HS-27A (cell line): ENCODE results near the gene SNX8.

Experiments
- DNase-seq: peaks from one replicate; pipeline ENCODE4 v3.0.0-alpha.2; 2012; ENCODE audit warnings: low read depth, missing footprints

Gene SNX8

GRCh38 chr7:2220954-2221353 is 93.3 kb downstream of the SNX8 start:
- no peak for DNase-seq

- DNase-seq = no peak
Observed at GRCh38 chr7:2220506-2220905, 93.7 kb downstream of the SNX8 start.

GRCh38 chr7:2220030-2220429 is 94.2 kb downstream of the SNX8 start:
- no peak for DNase-seq

- no peak for DNase-seq
Observed at GRCh38 chr7:2219606-2220005, 94.6 kb downstream of the SNX8 start.

GRCh38 chr7:2219136-2219535 is 95.1 kb downstream of the SNX8 start:
- no peak for DNase-seq

GRCh38 chr7:2218444-2218785 is 95.8 kb downstream of the SNX8 start:
- DNase-seq = no peak

- DNase-seq = no peak
Observed at GRCh38 chr7:2217716-2218443, 96.4 kb downstream of the SNX8 start.

- no peak for DNase-seq
Observed at GRCh38 chr7:2217206-2217605, 97.0 kb downstream of the SNX8 start.

- no peak for DNase-seq
Observed at GRCh38 chr7:2215851-2216250, 98.4 kb downstream of the SNX8 start.

- no peak for DNase-seq
Observed at GRCh38 chr7:2214636-2215035, 99.6 kb downstream of the SNX8 start.

GRCh38 chr7:2213551-2214215 is 100.6 kb downstream of the SNX8 start:
- no peak for DNase-seq

- DNase-seq = no peak
Observed at GRCh38 chr7:2212906-2213305, 101.3 kb downstream of the SNX8 start.

- no peak for DNase-seq
Observed at GRCh38 chr7:2211926-2212325, 102.3 kb downstream of the SNX8 start.

GRCh38 chr7:2211259-2211880 is 102.9 kb downstream of the SNX8 start:
- DNase-seq = no peak

- DNase-seq = no peak
Observed at GRCh38 chr7:2210551-2211258, 103.5 kb downstream of the SNX8 start.

GRCh38 chr7:2209961-2210323 is 104.3 kb downstream of the SNX8 start:
- DNase-seq = no peak

- no peak for DNase-seq
Observed at GRCh38 chr7:2209146-2209960, 104.9 kb downstream of the SNX8 start.

- no peak for DNase-seq
Observed at GRCh38 chr7:2208712-2209111, 105.5 kb downstream of the SNX8 start.

GRCh38 chr7:2205036-2205780 is 109.0 kb downstream of the SNX8 start:
- no peak for DNase-seq

- no peak for DNase-seq
Observed at GRCh38 chr7:2204446-2204845, 109.8 kb downstream of the SNX8 start.

GRCh38 chr7:2203766-2204300 is 110.4 kb downstream of the SNX8 start:
- no peak for DNase-seq
